Measurements from ENCODE around the gene GLDC. TPM values are rescaled to one million over a fixed set of nuclear protein-coding genes. Genes with fewer than 3 reads are reported as not detected.
A peak's percentile ranks its signal among the peaks of the same experiment; 100 is the strongest.

Gene GLDC
- total RNA-seq, 2 donors from 2014 or later = 8.9 to 38.8 TPM

GRCh38 chr9:6490863-6491262 lies 154.7 kb downstream of the GLDC start:
- Histone ChIP-seq H3K27me3 (ENCODE audit: control insufficient read depth, insufficient read depth, low read length, poor library complexity, severe bottlenecking) (no peaks in the 10 kb centered on the region), H3K9me3 (ENCODE audit: control insufficient read depth, low read length) (no peaks in the 10 kb centered on the region), H3K9ac (ENCODE audit: extremely low read depth, low read length, poor library complexity, severe bottlenecking) (no peak overlapping the region), H3K36me3 (ENCODE audit: control insufficient read depth, insufficient read depth, low read length) (peaks cover 68% of the 10 kb centered on the region), H3K4me3 (ENCODE audit: low read length) (no peak overlapping the region), H3K4me1 (ENCODE audit: control insufficient read depth, insufficient read depth, low read length) (no peaks in the 10 kb centered on the region), H3K27ac (ENCODE audit: low read depth, low read length) (no peak overlapping the region)
- no peak for DNase-seq
- Mint-ChIP-seq H3K36me3 (ENCODE audit: low read depth) (peaks cover 48% of the 10 kb centered on the region), H3K27me3 (ENCODE audit: insufficient read depth) (no peaks in the 10 kb centered on the region), H3K9me3 (no peaks in the 10 kb centered on the region), H3K4me1 (peaks cover 3% of the 10 kb centered on the region), H3K4me3 (no peak overlapping the region), H3K27ac (peak overlapping the region; percentile 62)
- TF ChIP-seq, protein P1, sequence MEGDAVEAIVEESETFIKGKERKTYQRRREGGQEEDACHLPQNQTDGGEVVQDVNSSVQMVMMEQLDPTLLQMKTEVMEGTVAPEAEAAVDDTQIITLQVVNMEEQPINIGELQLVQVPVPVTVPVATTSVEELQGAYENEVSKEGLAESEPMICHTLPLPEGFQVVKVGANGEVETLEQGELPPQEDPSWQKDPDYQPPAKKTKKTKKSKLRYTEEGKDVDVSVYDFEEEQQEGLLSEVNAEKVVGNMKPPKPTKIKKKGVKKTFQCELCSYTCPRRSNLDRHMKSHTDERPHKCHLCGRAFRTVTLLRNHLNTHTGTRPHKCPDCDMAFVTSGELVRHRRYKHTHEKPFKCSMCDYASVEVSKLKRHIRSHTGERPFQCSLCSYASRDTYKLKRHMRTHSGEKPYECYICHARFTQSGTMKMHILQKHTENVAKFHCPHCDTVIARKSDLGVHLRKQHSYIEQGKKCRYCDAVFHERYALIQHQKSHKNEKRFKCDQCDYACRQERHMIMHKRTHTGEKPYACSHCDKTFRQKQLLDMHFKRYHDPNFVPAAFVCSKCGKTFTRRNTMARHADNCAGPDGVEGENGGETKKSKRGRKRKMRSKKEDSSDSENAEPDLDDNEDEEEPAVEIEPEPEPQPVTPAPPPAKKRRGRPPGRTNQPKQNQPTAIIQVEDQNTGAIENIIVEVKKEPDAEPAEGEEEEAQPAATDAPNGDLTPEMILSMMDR (conservative IDR thresholded peaks at IDR 0.05) = no peak
- WGBS, 2 experiments (ENCODE audit: insufficient coverage in 1 of 2, insufficient read length in 1 of 2) = 88 to 96% methylated on average over 1 to 2 of the region's 2 CpGs

GRCh38 chr9:6489099-6489498 lies 156.4 kb downstream of the GLDC start:
- WGBS, 2 experiments (ENCODE audit: insufficient coverage in 1 of 2, insufficient read length in 1 of 2) = 89 to 100% methylated on average over 1 of the region's 1 CpG

GRCh38 chr9:6488395-6488794 lies 157.1 kb downstream of the GLDC start:
- Histone ChIP-seq H3K36me3 (ENCODE audit: control insufficient read depth, insufficient read depth, low read length) (peaks cover 61% of the 10 kb centered on the region), H3K4me3 (ENCODE audit: low read length) (no peak overlapping the region), H3K4me1 (ENCODE audit: control insufficient read depth, insufficient read depth, low read length) (no peaks in the 10 kb centered on the region), H3K9me3 (ENCODE audit: control insufficient read depth, low read length) (no peaks in the 10 kb centered on the region), H3K27ac (ENCODE audit: low read depth, low read length) (no peak overlapping the region), H3K9ac (ENCODE audit: extremely low read depth, low read length, poor library complexity, severe bottlenecking) (no peak overlapping the region), H3K27me3 (ENCODE audit: control insufficient read depth, insufficient read depth, low read length, poor library complexity, severe bottlenecking) (no peaks in the 10 kb centered on the region)
- Mint-ChIP-seq H3K4me3 (no peak overlapping the region), H3K4me1 (peaks cover 3% of the 10 kb centered on the region), H3K27me3 (ENCODE audit: insufficient read depth) (no peaks in the 10 kb centered on the region), H3K9me3 (no peaks in the 10 kb centered on the region), H3K36me3 (ENCODE audit: low read depth) (peaks cover 55% of the 10 kb centered on the region), H3K27ac (no peak overlapping the region)
- WGBS, 2 experiments (ENCODE audit: insufficient coverage in 1 of 2, insufficient read length in 1 of 2) = 91 to 96% methylated on average over 3 to 7 of the region's 7 CpGs
- DNase-seq = peak; percentile 69
- TF ChIP-seq, protein P1 (conservative IDR thresholded peaks at IDR 0.05) = peak; percentile 59

More at GRCh38 chr9:6489099-6489498, 156.4 kb downstream of the GLDC start:
- no peaks in the 10 kb centered on the region for H3K27me3 ChIP-seq (ENCODE audit: control insufficient read depth, insufficient read depth, low read length, poor library complexity, severe bottlenecking)
- no peak overlapping the region for H3K4me3 ChIP-seq (ENCODE audit: low read length)
- DNase-seq = no peak
- Mint-ChIP-seq H3K4me3 (no peak overlapping the region), H3K27me3 (ENCODE audit: insufficient read depth) (no peaks in the 10 kb centered on the region), H3K9me3 (no peaks in the 10 kb centered on the region), H3K36me3 (ENCODE audit: low read depth) (peaks cover 54% of the 10 kb centered on the region), H3K4me1 (peaks cover 3% of the 10 kb centered on the region), H3K27ac (no peak overlapping the region)
- no peak overlapping the region for H3K27ac ChIP-seq (ENCODE audit: low read depth, low read length)
- H3K4me1 ChIP-seq (ENCODE audit: control insufficient read depth, insufficient read depth, low read length) = no peaks in the 10 kb centered on the region
- TF ChIP-seq, protein P1 (conservative IDR thresholded peaks at IDR 0.05) = no peak
- no peak overlapping the region for H3K9ac ChIP-seq (ENCODE audit: extremely low read depth, low read length, poor library complexity, severe bottlenecking)
- peaks cover 64% of the 10 kb centered on the region for H3K36me3 ChIP-seq (ENCODE audit: control insufficient read depth, insufficient read depth, low read length)
- H3K9me3 ChIP-seq (ENCODE audit: control insufficient read depth, low read length) = no peaks in the 10 kb centered on the region
